Pancreas (tissue), 10 donors: ENCODE results near the gene THEMIS2. TPM values are rescaled to one million over a fixed set of nuclear protein-coding genes. Genes with fewer than 3 reads are reported as not detected.

Source experiments
- ATAC-seq, 4 donors: fragments of 200-7000 bp; cut with Tn5 transposase; one replicate each; pipeline versions ENCODE4 v1.8.0 to v1.9.1; 2020; ENCODE audit warnings: mild to moderate bottlenecking in 4 of 4, moderate library complexity in 4 of 4
- DNase-seq, 6 donors: peaks; one replicate each; pipeline ENCODE4 v3.0.0-alpha.2; 2020
- FAIRE-seq: peaks from 2 replicates; lab custom pipeline; 2012; peaks lifted over from hg19 to GRCh38; lab: Jason Lieb, UNC
- H3K27ac ChIP-seq, 4 donors: fragments of 200-600 bp; sonication (generic); 1 replicate in 3 of 4; 2 replicates in 1 of 4; pipeline versions ENCODE4 v1.5.0 to v1.8.0; 2020
- H3K27me3 ChIP-seq, 4 donors: fragments of 200-600 bp; one replicate each; pipeline ENCODE4 v1.8.0; 2021
- H3K36me3 ChIP-seq, 3 donors: fragments of 200-600 bp; sonication (generic) in 1 of 3; one replicate each; pipeline versions ENCODE4 v1.5.0 to v1.8.0; 2020 to 2021
- H3K4me1 ChIP-seq, 3 donors: fragments of 200-600 bp; one replicate each; pipeline ENCODE4 v1.8.0; 2021
- H3K4me3 ChIP-seq, 4 donors: fragments of 200-600 bp; sonication (generic) in 2 of 4; one replicate each; pipeline versions ENCODE4 v1.5.0 to v1.8.0; 2020 to 2021
- H3K9me3 ChIP-seq, 4 donors: fragments of 200-600 bp; one replicate each; pipeline ENCODE4 v1.8.0; 2021
- WGBS, 2 donors: extraction: QIAGEN DNeasy Blood & Tissue Kit; methylation state at CpG; one replicate each; pipeline ENCODE4 v1.1.7; 2013; 5-methylcytosine and 5-hydroxymethylcytosine counted together
- intact Hi-C, 3 donors: fragments of 100-400 bp; cut with DNase I; formaldehyde crosslinking; loops; one replicate each; pipeline versions ENCODE4 v1.11.1 to v1.14.2; 2022
- polyA plus RNA-seq, 2 donors: library from polyadenylated mRNA; stranded (reverse); fragments of 200-250 nt; gene quantifications; one replicate each; pipeline ENCODE4 v1.2.3, GENCODE V29; 2013
- total RNA-seq, 6 donors: library from RNA; stranded (reverse); fragmentation: NEBNext Ultra II Directional in 4 of 6; extraction: Animal tissue kit (Norgen Biotek cat#: 25700) in 4 of 6; gene quantifications; one replicate each; pipeline versions ENCODE4 v1.2.1 to v1.2.4, GENCODE V29; 2021 to 2023
- TF ChIP-seq, protein P1 (sequence below), 4 donors: fragments of 200-600 bp; sonication (generic) in 3 of 4; IDR thresholded peaks; one replicate each; pipeline versions ENCODE4 v1.5.0 to v1.8.0; 2021; ENCODE audit warnings: antibody characterized with exemption in 4 of 4
- donor health status: healthy with polysubstance abuse.
- donor health status: DM: no; HTN: no; CAD: no; lungs with moderate emphysema.
- donor health status: DM: no; HTN: no; CAD: no.
- donor health status: control.
- donor health status: control.
- donor health status: Bipolar disorder and iron deficiency.
- donor health status: DM: yes; HTN: yes; CAD: no.
- donor health status: DM: no; HTN: no; CAD: no.
- donor health status: DM: no; HTN: no; CAD: no.
- donor health status: DM: yes; HTN: yes; CAD: no.

Gene THEMIS2
- total and polyA plus RNA-seq, 8 donors: 0.98 to 19.1 (median 5.0) TPM

DNA sequence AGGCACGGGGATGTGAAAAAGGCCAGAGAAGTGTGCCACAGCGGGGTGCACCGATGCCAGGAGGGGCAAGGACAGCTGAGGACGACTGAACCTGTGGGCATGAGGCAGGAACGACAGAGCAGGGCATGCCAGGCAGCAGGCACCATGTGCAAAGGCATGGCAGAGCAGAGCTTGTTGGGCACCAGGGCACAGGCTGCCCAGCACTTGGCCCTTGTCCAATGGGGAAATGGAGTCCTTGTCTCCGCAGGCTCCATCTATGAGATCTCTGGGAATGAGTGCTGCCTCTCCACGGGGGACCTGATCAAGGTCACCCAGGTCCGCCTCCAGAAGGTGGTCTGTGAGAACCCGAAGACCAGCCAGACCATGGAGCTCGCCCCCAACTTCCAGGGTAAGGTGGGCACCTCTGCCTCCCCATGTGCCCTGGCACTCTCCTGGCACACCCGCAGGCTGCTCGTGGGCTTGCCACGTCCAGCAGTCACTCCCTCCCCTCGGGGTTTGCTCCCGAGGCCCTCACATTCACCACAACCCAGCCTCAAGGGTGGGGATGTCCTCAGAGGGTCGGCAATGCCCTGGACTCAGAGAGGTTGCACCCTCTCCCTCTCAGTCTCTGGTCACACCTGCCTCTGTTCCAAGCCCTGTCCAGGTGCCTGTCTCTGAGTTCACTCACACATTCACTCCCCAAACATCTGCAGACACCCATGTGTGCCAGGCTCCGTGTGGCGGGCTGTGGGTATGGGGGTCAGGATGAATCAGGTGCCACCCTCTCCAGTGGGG, 4.2 kb downstream of the THEMIS2 start:
- H3K4me1 ChIP-seq: peaks cover 0 to 2% (median 0%) of the 10 kb centered on the region in 3 donors
- H3K4me3 ChIP-seq: no peak overlapping the region
- H3K9me3 ChIP-seq: no peaks in the 10 kb centered on the region
- H3K27ac ChIP-seq: no peak overlapping the region
- no peaks in the 10 kb centered on the region for H3K27me3 ChIP-seq
- TF ChIP-seq, protein P1, sequence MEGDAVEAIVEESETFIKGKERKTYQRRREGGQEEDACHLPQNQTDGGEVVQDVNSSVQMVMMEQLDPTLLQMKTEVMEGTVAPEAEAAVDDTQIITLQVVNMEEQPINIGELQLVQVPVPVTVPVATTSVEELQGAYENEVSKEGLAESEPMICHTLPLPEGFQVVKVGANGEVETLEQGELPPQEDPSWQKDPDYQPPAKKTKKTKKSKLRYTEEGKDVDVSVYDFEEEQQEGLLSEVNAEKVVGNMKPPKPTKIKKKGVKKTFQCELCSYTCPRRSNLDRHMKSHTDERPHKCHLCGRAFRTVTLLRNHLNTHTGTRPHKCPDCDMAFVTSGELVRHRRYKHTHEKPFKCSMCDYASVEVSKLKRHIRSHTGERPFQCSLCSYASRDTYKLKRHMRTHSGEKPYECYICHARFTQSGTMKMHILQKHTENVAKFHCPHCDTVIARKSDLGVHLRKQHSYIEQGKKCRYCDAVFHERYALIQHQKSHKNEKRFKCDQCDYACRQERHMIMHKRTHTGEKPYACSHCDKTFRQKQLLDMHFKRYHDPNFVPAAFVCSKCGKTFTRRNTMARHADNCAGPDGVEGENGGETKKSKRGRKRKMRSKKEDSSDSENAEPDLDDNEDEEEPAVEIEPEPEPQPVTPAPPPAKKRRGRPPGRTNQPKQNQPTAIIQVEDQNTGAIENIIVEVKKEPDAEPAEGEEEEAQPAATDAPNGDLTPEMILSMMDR (IDR thresholded peaks at IDR 0.05): no peak
- intact Hi-C loops: no loop called here
- WGBS, 2 donors: 60 to 77% methylated on average over 18 of the region's 18 CpGs
- no peak for FAIRE-seq
- ATAC-seq: no peak
- H3K36me3 ChIP-seq: no peaks in the 10 kb centered on the region
- DNase-seq: peak in 2 of 6 donors; percentile 41 to 58

GRCh38 chr1:27877115-27877416, 4.7 kb downstream of the THEMIS2 start:
- TF ChIP-seq, protein P1 (IDR thresholded peaks at IDR 0.05): no peak
- no peak for DNase-seq
- Histone ChIP-seq H3K36me3 (no peaks in the 10 kb centered on the region), H3K4me1 (peaks cover 0 to 2% (median 0%) of the 10 kb centered on the region in 3 donors), H3K27me3 (no peaks in the 10 kb centered on the region), H3K27ac (no peak overlapping the region), H3K4me3 (no peak overlapping the region), H3K9me3 (no peaks in the 10 kb centered on the region)
- ATAC-seq: no peak
- intact Hi-C loops: no loop called here
- FAIRE-seq: no peak
- WGBS, 2 donors: 97% methylated on average over 2 of the region's 2 CpGs

- no peaks in the 10 kb centered on the region for H3K9me3 ChIP-seq
- no peak for FAIRE-seq
- ATAC-seq: no peak
- H3K27me3 ChIP-seq: no peaks in the 10 kb centered on the region
- H3K27ac ChIP-seq: no peak overlapping the region
- peak in 2 of 6 donors; percentile 7 to 8 for DNase-seq
- H3K4me1 ChIP-seq: peaks cover 0 to under 1% (median 0%) of the 10 kb centered on the region in 3 donors
- H3K36me3 ChIP-seq: no peaks in the 10 kb centered on the region
- TF ChIP-seq, protein P1 (IDR thresholded peaks at IDR 0.05): no peak
- intact Hi-C loops: no loop called here
- H3K4me3 ChIP-seq: no peak overlapping the region
- WGBS, 2 donors: 80 to 83% methylated on average over 4 of the region's 4 CpGs
Measured at GRCh38 chr1:27878039-27878438, 5.7 kb downstream of the THEMIS2 start.

DNA sequence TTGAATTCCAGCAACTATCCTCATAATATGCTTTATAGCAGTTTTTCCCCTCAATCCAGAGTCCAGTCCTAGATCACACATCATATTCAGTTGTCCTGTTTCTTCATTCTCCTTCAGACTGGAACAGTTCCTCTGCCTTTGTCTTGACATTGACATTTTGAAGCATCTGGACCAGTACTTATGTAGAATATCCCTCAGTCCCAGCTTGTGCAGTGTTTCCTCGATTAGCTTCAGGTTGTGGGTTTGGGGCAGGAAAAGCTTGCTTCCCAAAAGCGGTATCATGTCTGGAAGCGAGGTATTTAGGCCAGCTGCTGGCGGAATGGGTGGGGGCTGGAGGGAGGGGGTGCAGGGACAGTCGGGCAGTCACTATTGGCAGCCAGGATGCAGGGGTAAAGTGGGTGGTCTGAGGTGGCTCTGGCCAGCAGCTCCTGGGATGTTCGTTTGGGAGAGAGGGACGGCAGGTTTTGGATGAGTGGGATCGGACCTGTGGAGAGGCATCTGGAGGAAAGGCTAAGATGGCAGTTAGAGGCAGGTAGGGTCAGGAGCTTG, 6.5 kb downstream of the THEMIS2 start:
- Histone ChIP-seq H3K27ac (no peak overlapping the region), H3K27me3 (no peaks in the 10 kb centered on the region), H3K36me3 (no peaks in the 10 kb centered on the region), H3K4me1 (no peaks in the 10 kb centered on the region), H3K4me3 (no peak overlapping the region), H3K9me3 (no peaks in the 10 kb centered on the region)
- ATAC-seq: no peak
- intact Hi-C loops: no loop called here
- WGBS, 2 donors: 61 to 66% methylated on average over 8 of the region's 8 CpGs
- no peak for FAIRE-seq
- DNase-seq: peak in 2 of 6 donors; percentile 5 to 16
- TF ChIP-seq, protein P1 (IDR thresholded peaks at IDR 0.05): no peak
